Activated effector memory CD4-positive, alpha-beta T cell treated with Interleukin-2 at 50 U/mL for 16 hours (primary cell): ENCODE data around the gene ADAMTSL1.
"Not testable (repeated sequence)": the region's sequence is repeated elsewhere in the genome, so short reads cannot be mapped to it uniquely, and the experiment has no call there.

Source experiments
- DNase-seq: peaks from one replicate; pipeline ENCODE4 v3.0.0-alpha.2; 2020

ADAMTSL1 gene

GRCh38 chr9:18911714-18912342, 437.9 kb downstream of the ADAMTSL1 start:
- DNase-seq, result no peak

DNA sequence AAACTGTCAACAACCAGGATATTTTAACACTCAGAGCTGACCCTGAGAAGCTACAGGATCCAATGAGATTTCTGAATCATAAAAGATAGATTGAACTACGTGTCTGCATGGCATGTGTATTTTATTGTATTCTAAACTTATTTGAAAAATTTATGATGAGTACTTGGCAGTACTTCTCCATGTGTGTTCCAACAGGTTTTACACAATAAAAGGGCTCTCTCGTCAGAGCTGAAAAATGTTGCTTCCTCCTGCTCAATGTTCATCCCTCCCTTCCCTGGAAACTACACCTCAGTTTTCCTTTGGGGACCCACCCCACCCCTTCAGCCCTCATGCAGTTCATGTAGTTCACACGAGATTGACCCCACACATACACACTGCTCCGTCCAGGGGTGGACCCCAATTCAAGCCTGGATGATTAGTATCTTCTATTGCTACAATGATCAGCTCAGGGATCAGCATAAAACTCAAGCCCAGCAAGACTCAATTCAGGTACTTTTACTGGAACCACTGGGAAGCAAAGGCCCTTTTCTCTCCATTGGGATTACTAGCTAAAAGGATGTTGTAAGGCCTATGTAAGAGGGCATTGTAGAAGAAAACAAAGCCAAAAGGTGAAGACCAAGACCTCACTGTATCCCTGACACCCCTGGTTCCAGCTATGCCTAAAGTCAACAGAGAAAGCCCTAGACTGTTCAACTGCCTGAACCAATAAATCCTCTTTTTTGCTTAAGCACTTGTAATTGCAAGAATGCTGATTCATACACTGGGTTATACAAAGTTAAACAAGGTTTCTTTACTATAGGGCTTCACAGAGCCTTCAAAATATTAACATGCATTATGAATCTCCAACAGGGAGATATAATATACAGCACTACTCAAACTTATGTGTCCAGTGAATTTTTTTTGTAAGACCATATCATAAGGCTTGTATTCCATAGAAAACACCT, 446.5 kb downstream of the ADAMTSL1 start:
- DNase-seq, result no peak

DNA sequence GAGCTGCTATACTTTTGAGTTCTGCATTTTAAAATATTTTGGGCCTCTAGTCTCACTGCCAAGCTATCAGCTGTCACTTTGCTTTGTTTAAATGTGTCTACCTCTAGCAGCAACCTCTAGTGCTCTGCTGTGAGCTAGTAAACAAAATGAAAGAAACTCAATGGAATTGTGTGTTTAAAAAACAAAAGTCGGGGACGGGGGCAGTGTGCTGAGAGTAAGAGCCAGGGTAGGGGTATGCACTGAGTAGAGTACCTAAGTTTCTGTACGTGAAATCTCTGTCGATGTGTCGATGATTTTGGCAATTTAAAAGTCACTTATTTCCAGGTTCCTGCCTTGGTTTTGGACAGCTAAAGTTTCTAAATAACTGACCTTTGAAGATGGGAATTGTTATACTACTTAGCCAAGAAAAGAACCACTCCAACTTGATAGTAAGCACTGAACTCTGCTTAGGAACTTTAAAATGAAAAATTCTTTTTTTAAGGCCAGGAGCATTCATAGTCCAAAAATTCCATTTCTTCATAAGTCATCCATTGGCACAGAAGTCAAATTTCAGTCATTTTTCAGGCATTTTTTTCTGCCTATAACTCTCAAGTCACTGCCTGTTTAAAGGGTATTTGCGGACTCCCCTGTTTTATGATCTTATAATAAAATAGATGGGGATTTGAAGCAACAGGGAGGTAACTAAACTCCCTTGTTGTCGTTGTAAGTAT, 447.6 kb downstream of the ADAMTSL1 start:
- no peak for DNase-seq

DNA sequence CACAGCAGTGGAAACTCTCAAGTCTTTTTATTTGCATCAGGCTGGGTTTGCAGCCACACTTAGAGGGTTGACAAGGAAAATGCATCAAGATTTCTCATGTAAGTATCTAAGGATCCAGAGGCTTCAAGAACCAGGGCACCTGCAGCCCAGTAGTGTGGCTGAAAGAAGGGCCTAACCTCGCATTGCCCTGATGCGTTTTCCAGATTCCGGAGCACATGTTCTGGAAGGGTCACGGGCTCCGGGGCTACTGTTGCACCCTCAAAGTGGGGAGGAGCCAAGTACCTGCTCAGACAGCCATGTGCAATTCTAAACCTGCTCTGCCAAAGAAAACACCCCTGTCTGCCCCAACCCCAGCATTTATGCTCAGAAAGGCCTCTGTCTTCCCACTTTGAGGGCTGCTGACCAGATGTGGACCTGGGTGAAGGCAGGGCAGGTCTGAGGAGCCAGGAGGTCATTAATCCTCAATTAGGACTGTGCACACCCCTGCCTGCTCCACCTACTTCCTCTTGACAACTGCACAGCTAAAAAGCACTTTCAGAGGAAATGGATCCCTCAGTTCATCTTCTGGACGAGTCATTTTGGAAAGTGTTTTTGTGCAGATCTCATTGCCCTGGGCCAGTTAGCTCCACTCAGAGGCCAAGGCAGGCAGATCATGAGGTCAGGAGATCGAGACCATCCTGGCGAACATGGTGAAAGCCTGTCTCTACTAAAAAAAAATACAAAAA, 448.4 kb downstream of the ADAMTSL1 start:
- no peak for DNase-seq

- no peak for DNase-seq
Measured at GRCh38 chr9:18923167-18923566, 449.2 kb downstream of the ADAMTSL1 start.

DNA sequence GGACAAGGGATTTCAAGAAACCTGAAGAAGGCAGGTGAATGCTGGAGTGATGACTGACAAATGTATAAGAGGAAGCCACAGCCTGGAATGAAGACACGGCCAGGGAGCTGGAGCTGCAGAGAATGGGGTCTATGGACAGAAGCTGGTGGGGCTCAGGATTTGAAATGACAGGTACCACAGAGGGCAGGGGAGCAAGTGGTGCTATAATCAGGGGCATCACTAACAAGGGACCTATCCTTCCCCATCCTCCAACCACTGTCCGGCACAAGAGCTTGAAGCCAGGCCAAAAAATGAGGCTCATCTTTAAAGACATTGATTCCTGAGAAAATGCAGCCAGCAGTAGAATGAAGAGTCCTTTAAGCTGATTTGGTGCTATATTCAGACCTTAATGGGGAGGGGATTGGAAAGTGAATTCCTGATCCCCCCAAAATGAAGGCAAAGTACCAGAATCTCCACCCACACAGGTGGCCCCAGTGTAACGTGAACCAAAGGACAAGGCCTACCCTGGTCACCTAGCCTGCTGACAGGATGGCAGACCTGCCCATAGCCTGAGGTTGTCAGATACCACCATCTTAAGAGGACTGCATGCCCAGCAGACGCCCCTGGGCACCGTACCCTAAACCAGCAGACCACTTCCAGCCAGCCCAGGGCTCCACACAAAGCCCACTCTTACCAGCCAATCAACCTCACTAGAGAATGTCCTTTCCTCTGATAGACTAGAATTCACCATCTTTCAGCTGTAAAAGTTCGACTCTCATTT, 449.9 kb downstream of the ADAMTSL1 start:
- no peak for DNase-seq

DNA sequence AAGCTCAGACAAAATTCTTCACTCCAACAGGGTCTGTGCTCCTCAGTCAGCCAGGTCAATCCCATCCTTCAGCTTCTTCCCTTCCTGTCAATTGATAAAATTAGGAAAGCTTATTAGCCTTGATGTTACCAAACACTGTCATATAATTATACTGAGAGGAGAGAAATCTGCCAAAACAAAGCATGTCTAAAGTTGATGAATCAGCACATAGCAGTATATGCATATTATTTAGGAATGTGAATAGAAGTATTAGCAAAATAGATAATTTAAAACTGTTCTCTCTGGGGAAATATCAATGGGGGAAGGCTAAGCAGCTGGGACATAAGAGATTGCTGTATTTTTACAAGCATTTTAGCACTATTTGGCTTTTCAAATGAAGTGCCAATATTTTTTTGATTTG, 451.9 kb downstream of the ADAMTSL1 start:
- no peak for DNase-seq

DNA sequence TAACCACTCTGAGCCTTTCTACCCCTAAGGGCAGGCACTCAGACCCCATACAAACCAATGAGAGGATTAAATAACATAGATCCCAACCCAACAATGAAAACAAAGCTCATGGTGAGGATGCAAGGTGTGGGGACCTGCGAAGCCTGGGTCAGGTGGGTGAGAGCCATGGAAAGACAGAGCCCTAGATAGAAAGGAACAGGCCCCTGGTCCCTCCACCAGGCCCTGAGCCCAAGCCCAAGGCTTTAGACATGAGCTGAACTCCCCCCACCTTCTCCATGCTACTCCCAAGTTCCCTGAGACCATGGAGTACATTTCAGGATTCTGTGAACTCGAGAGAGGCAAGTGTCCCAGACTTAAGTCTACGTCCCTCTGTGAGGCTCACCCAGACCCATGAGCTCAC, 452.6 kb downstream of the ADAMTSL1 start:
- no peak for DNase-seq

- DNase-seq, result no peak
Measured at GRCh38 chr9:18928711-18929110, 454.8 kb downstream of the ADAMTSL1 start.

- not testable (repeated sequence) for DNase-seq
Measured at GRCh38 chr9:18930611-18931010, 456.7 kb downstream of the ADAMTSL1 start.

DNA sequence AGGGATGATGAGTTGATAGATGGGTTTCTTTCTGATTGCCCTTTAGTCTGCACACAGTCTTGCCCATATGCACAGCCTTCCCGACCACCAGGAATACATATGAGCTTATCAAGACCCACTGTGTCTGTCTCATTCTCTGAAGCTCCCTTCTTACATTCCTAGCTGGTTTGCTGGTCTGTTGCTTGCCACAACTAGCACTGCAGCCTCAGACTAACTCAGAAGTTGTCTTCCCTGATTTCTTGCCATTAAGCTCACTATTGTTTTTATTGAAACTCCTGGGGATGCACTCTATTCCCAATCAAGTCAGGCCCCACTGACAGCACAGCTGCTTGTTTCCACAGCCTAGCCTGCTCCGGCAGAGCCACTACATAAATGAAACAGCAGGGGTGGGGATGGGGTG, 461.6 kb downstream of the ADAMTSL1 start:
- no peak for DNase-seq

GRCh38 chr9:18936094-18936871, 462.3 kb downstream of the ADAMTSL1 start:
- DNase-seq, result no peak

- no peak for DNase-seq
Measured at GRCh38 chr9:18939943-18940342, 466.0 kb downstream of the ADAMTSL1 start.

DNA sequence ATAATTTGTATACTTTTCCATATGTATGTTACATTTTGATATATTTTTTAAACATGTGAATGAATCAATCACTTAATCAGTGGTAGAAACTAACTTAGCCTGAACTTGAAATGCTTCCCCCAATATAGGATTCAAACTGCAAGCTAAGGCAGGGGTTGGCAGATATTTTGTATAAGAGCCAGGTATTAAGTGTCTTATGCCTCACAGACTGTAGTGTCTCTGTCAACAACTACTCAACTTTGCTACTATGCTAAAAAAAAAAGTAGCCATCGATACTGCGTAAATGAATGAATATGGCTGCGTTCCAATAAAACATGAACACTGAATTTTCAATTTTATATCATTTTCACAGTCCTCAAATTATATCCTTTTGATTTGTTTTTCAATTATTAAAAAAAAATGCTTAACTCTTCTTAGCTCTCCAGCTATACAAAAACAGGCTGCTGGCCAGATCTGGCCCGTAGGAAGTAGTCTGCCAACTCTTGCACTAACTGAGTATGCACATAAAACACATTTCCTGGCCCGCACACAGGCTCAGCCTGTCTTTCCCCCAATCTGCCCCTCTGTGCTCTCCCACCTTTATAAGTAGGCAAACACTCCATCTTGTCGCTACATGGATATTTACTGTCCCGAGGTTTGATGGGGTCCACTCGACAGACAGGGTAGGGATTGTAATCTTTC, 467.2 kb downstream of the ADAMTSL1 start:
- DNase-seq, result no peak

- no peak for DNase-seq
Measured at GRCh38 chr9:18942801-18943200, 468.8 kb downstream of the ADAMTSL1 start.

- no peak for DNase-seq
Measured at GRCh38 chr9:18947892-18948339, 474.0 kb downstream of the ADAMTSL1 start.

GRCh38 chr9:18951936-18952335, 478.0 kb downstream of the ADAMTSL1 start:
- DNase-seq, result no peak

DNA sequence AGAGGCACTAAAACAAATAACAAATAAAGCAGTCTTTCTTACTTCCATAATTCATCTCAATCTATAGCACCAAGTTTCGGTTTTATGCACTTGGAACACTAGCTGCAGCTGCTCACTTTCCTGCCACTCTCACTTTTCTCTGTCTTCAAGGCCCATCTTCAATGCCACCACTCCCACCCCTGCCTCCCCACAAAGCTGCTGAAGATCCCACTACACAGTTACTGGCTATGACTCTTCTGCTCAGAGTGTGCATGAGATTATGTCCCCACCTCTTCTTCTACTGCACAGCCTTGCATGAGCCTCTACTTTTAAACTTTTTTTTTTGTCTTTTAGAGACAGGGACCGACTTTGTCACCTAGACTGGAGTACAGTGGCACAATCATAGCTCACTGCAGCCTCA, 481.7 kb downstream of the ADAMTSL1 start:
- no peak for DNase-seq
